ENCODE results near the gene KRT7. TPM values are rescaled to one million over a fixed set of nuclear protein-coding genes. Genes with fewer than 3 reads are reported as not detected.

KRT7 gene
- total RNA-seq, 1 experiment from 2014 or later: 13.9 TPM

DNA sequence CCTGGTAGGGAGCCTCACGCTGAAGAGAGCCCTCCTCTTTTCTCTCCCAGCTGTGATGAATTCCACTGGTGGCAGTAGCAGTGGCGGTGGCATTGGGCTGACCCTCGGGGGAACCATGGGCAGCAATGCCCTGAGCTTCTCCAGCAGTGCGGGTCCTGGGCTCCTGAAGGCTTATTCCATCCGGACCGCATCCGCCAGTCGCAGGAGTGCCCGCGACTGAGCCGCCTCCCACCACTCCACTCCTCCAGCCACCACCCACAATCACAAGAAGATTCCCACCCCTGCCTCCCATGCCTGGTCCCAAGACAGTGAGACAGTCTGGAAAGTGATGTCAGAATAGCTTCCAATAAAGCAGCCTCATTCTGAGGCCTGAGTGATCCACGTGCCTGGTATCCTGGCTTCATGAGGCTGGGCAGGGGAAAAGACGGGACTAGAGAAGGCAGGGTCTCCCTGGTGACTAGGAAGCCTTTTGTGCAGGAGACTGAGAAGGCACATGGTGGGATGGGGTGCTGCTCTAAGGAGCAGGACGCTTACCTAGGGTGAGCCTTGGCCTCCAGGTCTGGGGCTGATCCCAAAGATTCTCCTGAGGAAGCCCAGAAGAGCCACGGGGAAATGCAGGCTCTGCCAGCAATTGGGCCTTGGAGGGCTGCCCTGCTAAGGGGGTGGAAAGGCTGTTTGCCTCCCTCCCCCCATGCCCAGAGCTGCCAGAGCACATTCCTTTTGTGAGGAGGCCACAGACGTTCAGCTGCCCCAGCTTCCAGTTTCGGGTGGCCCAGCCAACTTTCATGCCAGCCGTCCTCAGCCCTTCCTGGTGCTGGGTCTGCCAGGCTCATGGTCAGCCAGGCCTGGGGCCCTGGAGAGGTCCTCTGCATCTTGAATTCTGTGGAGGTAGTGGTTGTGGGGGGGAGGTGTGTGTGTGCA lies 15.8 kb downstream of the KRT7 start:
- TF ChIP-seq, protein P1, sequence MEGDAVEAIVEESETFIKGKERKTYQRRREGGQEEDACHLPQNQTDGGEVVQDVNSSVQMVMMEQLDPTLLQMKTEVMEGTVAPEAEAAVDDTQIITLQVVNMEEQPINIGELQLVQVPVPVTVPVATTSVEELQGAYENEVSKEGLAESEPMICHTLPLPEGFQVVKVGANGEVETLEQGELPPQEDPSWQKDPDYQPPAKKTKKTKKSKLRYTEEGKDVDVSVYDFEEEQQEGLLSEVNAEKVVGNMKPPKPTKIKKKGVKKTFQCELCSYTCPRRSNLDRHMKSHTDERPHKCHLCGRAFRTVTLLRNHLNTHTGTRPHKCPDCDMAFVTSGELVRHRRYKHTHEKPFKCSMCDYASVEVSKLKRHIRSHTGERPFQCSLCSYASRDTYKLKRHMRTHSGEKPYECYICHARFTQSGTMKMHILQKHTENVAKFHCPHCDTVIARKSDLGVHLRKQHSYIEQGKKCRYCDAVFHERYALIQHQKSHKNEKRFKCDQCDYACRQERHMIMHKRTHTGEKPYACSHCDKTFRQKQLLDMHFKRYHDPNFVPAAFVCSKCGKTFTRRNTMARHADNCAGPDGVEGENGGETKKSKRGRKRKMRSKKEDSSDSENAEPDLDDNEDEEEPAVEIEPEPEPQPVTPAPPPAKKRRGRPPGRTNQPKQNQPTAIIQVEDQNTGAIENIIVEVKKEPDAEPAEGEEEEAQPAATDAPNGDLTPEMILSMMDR (IDR thresholded peaks at IDR 0.05; ENCODE audit: insufficient read depth in 1 of 2, low read depth in 1 of 2, low read length in 1 of 2, severe bottlenecking in 1 of 2, unreplicated experiment in 1 of 2): no peak
- Mint-ChIP-seq H3K9me3 (ENCODE audit: unreplicated experiment) (no peaks in the 10 kb centered on the region), H3K27me3 (ENCODE audit: insufficient read depth, unreplicated experiment) (peaks cover 2% of the 10 kb centered on the region), H3K27ac (ENCODE audit: unreplicated experiment) (peak overlapping the region; percentile 65), H3K36me3 (ENCODE audit: insufficient read depth, unreplicated experiment) (peaks cover 7% of the 10 kb centered on the region), H3K4me1 (ENCODE audit: low read depth, unreplicated experiment) (peaks cover 26% of the 10 kb centered on the region), H3K4me3 (ENCODE audit: unreplicated experiment) (no peak overlapping the region)
- no TSS peak for BruUV-seq (replicated peaks)
- ChIA-PET POLR2A (no interaction called here), CTCF (no interaction called here)
- no peaks in the 10 kb centered on the region for H3K27me3 ChIP-seq (replicated peaks; ENCODE audit: control insufficient read depth, insufficient read depth, low read length)
- no peaks in the 10 kb centered on the region for H3K9me3 ChIP-seq
- DNase-seq: no peak
- intact Hi-C loops (cut with micrococcal nuclease; ENCODE audit: unreplicated experiment): no loop called here
- no peaks in the 10 kb centered on the region for H3K36me3 ChIP-seq (ENCODE audit: control insufficient read depth, insufficient read depth, low read length)
- H3K4me3 ChIP-seq (ENCODE audit: low read depth, low read length): no peak overlapping the region
- peaks cover 16% of the 10 kb centered on the region for H3K4me1 ChIP-seq

DNA sequence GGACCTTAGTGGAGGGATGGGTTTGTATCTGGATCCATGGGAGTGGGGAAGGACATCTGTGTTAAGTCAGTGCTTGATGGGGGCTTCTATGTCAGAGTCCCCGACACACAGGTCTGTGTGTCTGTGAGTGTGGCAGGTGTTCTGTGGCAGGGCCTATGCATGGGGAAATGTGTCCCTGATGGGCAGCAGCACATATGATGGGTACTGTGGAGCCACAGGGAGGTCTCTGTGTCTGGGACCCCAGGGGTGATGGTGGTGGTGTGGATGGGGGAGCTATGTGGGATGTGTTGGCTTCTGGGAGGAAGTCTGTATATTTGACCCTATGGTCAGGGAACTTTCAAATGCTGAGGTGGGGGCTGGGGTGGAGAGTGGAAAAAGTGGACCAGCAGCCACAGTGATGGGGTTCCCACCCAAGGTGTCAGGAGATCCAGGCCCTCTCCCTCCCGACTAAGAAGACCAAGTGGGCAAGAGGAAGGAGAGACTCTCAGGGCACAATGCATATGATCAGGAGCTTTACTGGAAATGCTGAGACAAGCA lies 16.5 kb downstream of the KRT7 start:
- POLR2A ChIA-PET: no interaction called here

More for the DNA sequence above, 16.5 kb downstream of the KRT7 start:
- H3K4me1 Mint-ChIP-seq (ENCODE audit: low read depth, unreplicated experiment): peaks cover 22% of the 10 kb centered on the region
- Histone ChIP-seq H3K27me3 (replicated peaks; ENCODE audit: control insufficient read depth, insufficient read depth, low read length) (no peaks in the 10 kb centered on the region), H3K36me3 (ENCODE audit: control insufficient read depth, insufficient read depth, low read length) (no peaks in the 10 kb centered on the region), H3K4me1 (peaks cover 12% of the 10 kb centered on the region), H3K4me3 (ENCODE audit: low read depth, low read length) (no peak overlapping the region), H3K9me3 (no peaks in the 10 kb centered on the region)
- BruUV-seq (replicated peaks): no TSS peak
- no peak for DNase-seq
- H3K4me3 Mint-ChIP-seq (ENCODE audit: unreplicated experiment): no peak overlapping the region
- H3K36me3 Mint-ChIP-seq (ENCODE audit: insufficient read depth, unreplicated experiment): peaks cover 6% of the 10 kb centered on the region
- TF ChIP-seq, protein P1 (IDR thresholded peaks at IDR 0.05; ENCODE audit: insufficient read depth in 1 of 2, low read depth in 1 of 2, low read length in 1 of 2, severe bottlenecking in 1 of 2, unreplicated experiment in 1 of 2): no peak
- no peaks in the 10 kb centered on the region for H3K9me3 Mint-ChIP-seq (ENCODE audit: unreplicated experiment)
- H3K27me3 Mint-ChIP-seq (ENCODE audit: insufficient read depth, unreplicated experiment): peaks cover 2% of the 10 kb centered on the region
- intact Hi-C loops (cut with micrococcal nuclease; ENCODE audit: unreplicated experiment): no loop called here
- CTCF ChIA-PET: no interaction called here
- H3K27ac Mint-ChIP-seq (ENCODE audit: unreplicated experiment): peak overlapping the region; percentile 65
